Neuronal stem cell (in vitro differentiated cells): ENCODE data around the gene GMPS.

Experiments
- DNase-seq: peaks from one replicate; pipeline ENCODE4 v3.0.0-alpha.2; 2013; ENCODE audit warnings: low spot score
- H2AFZ ChIP-seq: one replicate; pipeline ENCODE4 v1.6.1; 2013; ENCODE audit warnings: mild to moderate bottlenecking, low read length, inconsistent platforms
- H2AK5ac ChIP-seq: 2 replicates; pipeline ENCODE4 v1.6.1; 2013; ENCODE audit warnings: low read depth, mild to moderate bottlenecking, inconsistent platforms, low read length, moderate library complexity, mixed read lengths
- H2BK120ac ChIP-seq: 2 replicates; pipeline ENCODE4 v1.6.1; 2013; ENCODE audit warnings: low read depth, mild to moderate bottlenecking, inconsistent platforms, low read length, moderate library complexity, mixed read lengths
- H2BK12ac ChIP-seq: one replicate; pipeline ENCODE4 v1.6.1; 2013; ENCODE audit warnings: low read length, inconsistent platforms
- H2BK15ac ChIP-seq: 2 replicates; pipeline ENCODE4 v1.6.1; 2013; ENCODE audit warnings: mild to moderate bottlenecking, low read length, inconsistent platforms, mixed read lengths
- H2BK5ac ChIP-seq: one replicate; pipeline ENCODE4 v1.6.1; 2013; ENCODE audit warnings: inconsistent platforms, mild to moderate bottlenecking, low read length, moderate library complexity
- H3K14ac ChIP-seq: one replicate; pipeline ENCODE4 v1.6.1; 2013; ENCODE audit warnings: low read length, inconsistent platforms
- H3K18ac ChIP-seq: 2 replicates; pipeline ENCODE4 v1.6.1; 2013; ENCODE audit warnings: low read length, inconsistent platforms
- H3K23ac ChIP-seq: 2 replicates; pipeline ENCODE4 v1.6.1; 2013; ENCODE audit warnings: low read depth, mild to moderate bottlenecking, mixed read lengths, low read length, inconsistent platforms; ENCODE audit not compliant: poor library complexity
- H3K27ac ChIP-seq: replicated peaks from 3 replicates; pipeline ENCODE4 v1.5.1; 2013; ENCODE audit warnings: low read length, inconsistent platforms
- H3K27me3 ChIP-seq, 3 experiments: 2 replicates each; pipeline ENCODE4 v1.6.1; 2013; ENCODE audit warnings: low read length in 3 of 3, mild to moderate bottlenecking in 2 of 3, inconsistent platforms in 1 of 3, low read depth in 1 of 3, mixed read lengths in 1 of 3, moderate library complexity in 1 of 3; ENCODE audit not compliant: control insufficient read depth in 3 of 3, insufficient read depth in 3 of 3
- H3K36me3 ChIP-seq, 2 donors: replicated peaks in 1 of 2; 2 replicates each; pipeline ENCODE4 v1.6.1; 2013; ENCODE audit warnings: low read length in 2 of 2; ENCODE audit not compliant: control insufficient read depth in 2 of 2, insufficient read depth in 2 of 2
- H3K4ac ChIP-seq: 2 replicates; pipeline ENCODE4 v1.6.1; 2013; ENCODE audit warnings: inconsistent platforms, mild to moderate bottlenecking, low read length, moderate library complexity
- H3K4me1 ChIP-seq, 2 donors: 1 replicate in 1 of 2; 2 replicates in 1 of 2; pipeline ENCODE4 v1.6.1; 2013; ENCODE audit warnings: low read length in 2 of 2, low read depth in 1 of 2; ENCODE audit not compliant: control insufficient read depth in 2 of 2, insufficient read depth in 1 of 2
- H3K4me2 ChIP-seq: one replicate; pipeline ENCODE4 v1.6.1; 2013; ENCODE audit warnings: mild to moderate bottlenecking, low read length, inconsistent platforms; ENCODE audit not compliant: insufficient read depth, poor library complexity, severe bottlenecking
- H3K4me3 ChIP-seq, 2 donors: 2 replicates each; pipeline ENCODE4 v1.5.1; 2013; ENCODE audit warnings: low read length in 2 of 2, mild to moderate bottlenecking in 2 of 2, inconsistent platforms in 1 of 2, moderate library complexity in 1 of 2
- H3K79me1 ChIP-seq: one replicate; pipeline ENCODE4 v1.6.1; 2013; ENCODE audit warnings: low read depth, mild to moderate bottlenecking, inconsistent platforms, low read length, moderate library complexity
- H3K9ac ChIP-seq: one replicate; pipeline ENCODE4 v1.6.1; 2013; ENCODE audit warnings: mild to moderate bottlenecking, low read depth, low read length, inconsistent platforms; ENCODE audit not compliant: poor library complexity
- H3K9me3 ChIP-seq, 2 donors: replicated peaks in 1 of 2; 2 replicates each; pipeline versions ENCODE3 to v1.6.1; 2013; ENCODE audit warnings: low read length in 2 of 2, mild to moderate bottlenecking in 2 of 2, inconsistent platforms in 1 of 2, low read depth in 1 of 2, mixed read lengths in 1 of 2, moderate library complexity in 1 of 2; ENCODE audit not compliant: control insufficient read depth in 2 of 2, insufficient read depth in 1 of 2
- H4K8ac ChIP-seq: one replicate; pipeline ENCODE4 v1.6.1; 2013; ENCODE audit warnings: low read depth, mild to moderate bottlenecking, inconsistent platforms, low read length, moderate library complexity
- H4K91ac ChIP-seq: one replicate; pipeline ENCODE4 v1.6.1; 2013; ENCODE audit warnings: low read length, low read depth, mild to moderate bottlenecking, inconsistent platforms; ENCODE audit not compliant: poor library complexity
- WGBS, 2 donors: extraction: QIAGEN DNeasy Blood & Tissue Kit; methylation state at CpG; one replicate each; pipeline ENCODE4 v1.1.7; 2013; ENCODE audit warnings: missing lambda C conversion rate in 2 of 2, mixed read lengths in 1 of 2; ENCODE audit not compliant: insufficient read length in 2 of 2, insufficient replicate concordance in 1 of 2; ENCODE audit errors: extremely low coverage in 2 of 2; 5-methylcytosine and 5-hydroxymethylcytosine counted together

The GMPS gene

DNA sequence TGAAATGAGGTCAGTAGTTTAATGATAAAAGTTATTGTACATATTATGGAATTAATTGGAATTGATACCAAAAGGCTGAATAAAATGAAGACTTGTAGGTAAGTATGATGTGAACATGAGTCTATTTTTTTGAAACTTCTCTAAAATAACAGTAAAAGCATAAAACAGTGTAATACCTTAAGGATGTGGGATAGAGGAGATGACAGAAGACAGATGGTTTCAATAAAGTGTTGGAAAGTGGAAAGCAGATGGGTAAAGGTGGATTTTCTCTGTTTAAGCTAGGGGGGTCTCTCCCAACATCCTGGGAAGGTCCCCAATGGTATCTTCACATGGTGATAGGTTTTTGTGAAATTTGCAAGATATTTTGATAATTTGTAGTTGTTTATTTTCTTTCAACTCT lies 41.6 kb downstream of the GMPS start:
- Histone ChIP-seq H3K4me1 (no peaks in the 10 kb centered on the region), H3K79me1 (no peaks in the 10 kb centered on the region), H2BK12ac (no peak overlapping the region), H3K4ac (no peak overlapping the region), H3K18ac (no peak overlapping the region), H3K27me3 (no peaks in the 10 kb centered on the region), H2BK5ac (no peak overlapping the region), H2AK5ac (no peak overlapping the region), H3K36me3 (peaks cover 8 to 99% of the 10 kb centered on the region in 2 donors), H2BK120ac (no peak overlapping the region), H2BK15ac (no peak overlapping the region), H4K91ac (no peak overlapping the region), H3K4me3 (no peak overlapping the region), H3K27ac (no peak overlapping the region), H2AFZ (no peak overlapping the region), H3K9ac (no peak overlapping the region), H3K14ac (no peak overlapping the region), H3K9me3 (no peaks in the 10 kb centered on the region), H4K8ac (no peak overlapping the region), H3K23ac (no peak overlapping the region), H3K4me2 (no peak overlapping the region)
- DNase-seq, result no peak

DNA sequence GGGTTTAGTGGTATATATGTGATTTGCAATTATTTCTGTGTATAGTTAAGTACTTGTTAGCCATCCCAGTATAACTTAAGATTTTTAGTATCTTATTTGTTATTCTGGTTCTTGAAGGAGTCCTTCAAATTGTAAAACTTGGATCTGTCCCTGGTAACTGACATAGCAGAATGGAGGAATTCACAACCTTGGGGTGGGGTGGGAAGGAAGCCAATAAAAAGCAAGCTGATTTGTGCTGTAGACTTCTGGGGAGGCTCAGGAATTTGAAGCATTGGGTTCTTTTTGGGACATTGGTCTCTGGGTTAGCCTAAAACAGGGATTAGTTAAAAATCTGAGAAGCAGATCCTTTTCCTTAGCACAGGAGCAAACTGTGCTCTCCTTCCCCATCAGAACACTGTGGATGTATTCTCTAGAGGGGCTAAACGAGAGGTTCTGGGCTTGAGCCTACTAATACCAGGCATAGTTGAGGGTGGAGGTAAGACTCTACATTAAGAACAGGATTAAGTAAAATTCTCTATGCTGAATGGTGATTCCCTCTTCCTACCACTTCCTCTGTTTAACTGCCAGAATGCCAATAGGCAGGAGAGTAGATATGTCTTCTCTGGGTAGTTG lies 42.2 kb downstream of the GMPS start:
- no peak for DNase-seq
- WGBS, 2 donors, result no CpG with 5 or more reads among the region's 1 CpG

DNA sequence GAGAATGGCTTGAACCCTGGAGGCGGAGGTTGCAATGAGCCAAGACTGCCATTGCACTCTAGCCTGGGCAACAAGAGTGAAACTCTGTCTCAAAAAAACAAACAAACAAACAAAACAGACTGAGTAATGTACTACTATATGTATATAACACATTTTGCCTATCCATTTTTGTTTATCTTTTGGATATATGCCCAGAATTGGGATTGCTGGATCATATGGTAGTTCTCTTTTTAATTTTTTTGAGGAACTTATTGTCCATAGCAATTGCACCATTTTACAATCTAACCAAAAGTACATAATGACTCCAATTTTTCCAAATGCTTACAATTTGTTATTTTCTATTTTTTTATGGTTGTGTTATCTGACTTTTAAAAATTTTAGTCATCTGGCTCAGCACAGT lies 47.3 kb downstream of the GMPS start:
- no peak overlapping the region for H4K91ac ChIP-seq
- no peak for DNase-seq
- no peak overlapping the region for H3K23ac ChIP-seq
- no peak overlapping the region for H2BK15ac ChIP-seq
- H3K4ac ChIP-seq, result no peak overlapping the region
- no peaks in the 10 kb centered on the region for H3K27me3 ChIP-seq
- no peak overlapping the region for H3K14ac ChIP-seq
- H3K79me1 ChIP-seq, result no peaks in the 10 kb centered on the region
- H3K27ac ChIP-seq, result no peak overlapping the region
- H3K36me3 ChIP-seq, result peaks cover 8 to 99% of the 10 kb centered on the region in 2 donors
- no peak overlapping the region for H2BK120ac ChIP-seq
- no peak overlapping the region for H3K9ac ChIP-seq
- no peak overlapping the region for H2BK5ac ChIP-seq
- no peak overlapping the region for H2AK5ac ChIP-seq
- no peak overlapping the region for H2AFZ ChIP-seq
- no peaks in the 10 kb centered on the region for H3K9me3 ChIP-seq
- H3K4me2 ChIP-seq, result no peak overlapping the region
- no peak overlapping the region for H2BK12ac ChIP-seq
- H3K4me1 ChIP-seq, result no peaks in the 10 kb centered on the region
- no peak overlapping the region for H4K8ac ChIP-seq
- no CpG with 5 or more reads among the region's 1 CpG for WGBS, 2 donors
- no peak overlapping the region for H3K4me3 ChIP-seq
- H3K18ac ChIP-seq, result no peak overlapping the region

More for the DNA sequence above, 42.2 kb downstream of the GMPS start:
- H3K9me3 ChIP-seq, result no peaks in the 10 kb centered on the region
- H3K18ac ChIP-seq, result no peak overlapping the region
- H3K23ac ChIP-seq, result no peak overlapping the region
- H2AK5ac ChIP-seq, result no peak overlapping the region
- no peak overlapping the region for H4K91ac ChIP-seq
- no peaks in the 10 kb centered on the region for H3K4me1 ChIP-seq
- no peaks in the 10 kb centered on the region for H3K27me3 ChIP-seq
- no peak overlapping the region for H4K8ac ChIP-seq
- H3K4me2 ChIP-seq, result no peak overlapping the region
- H3K9ac ChIP-seq, result no peak overlapping the region
- no peak overlapping the region for H2BK12ac ChIP-seq
- H2BK5ac ChIP-seq, result no peak overlapping the region
- H3K4me3 ChIP-seq, result no peak overlapping the region
- no peak overlapping the region for H3K27ac ChIP-seq
- H2AFZ ChIP-seq, result no peak overlapping the region
- no peak overlapping the region for H3K4ac ChIP-seq
- H3K36me3 ChIP-seq, result peaks cover 12 to 99% of the 10 kb centered on the region in 2 donors
- no peaks in the 10 kb centered on the region for H3K79me1 ChIP-seq
- no peak overlapping the region for H2BK120ac ChIP-seq
- H2BK15ac ChIP-seq, result no peak overlapping the region
- no peak overlapping the region for H3K14ac ChIP-seq

DNA sequence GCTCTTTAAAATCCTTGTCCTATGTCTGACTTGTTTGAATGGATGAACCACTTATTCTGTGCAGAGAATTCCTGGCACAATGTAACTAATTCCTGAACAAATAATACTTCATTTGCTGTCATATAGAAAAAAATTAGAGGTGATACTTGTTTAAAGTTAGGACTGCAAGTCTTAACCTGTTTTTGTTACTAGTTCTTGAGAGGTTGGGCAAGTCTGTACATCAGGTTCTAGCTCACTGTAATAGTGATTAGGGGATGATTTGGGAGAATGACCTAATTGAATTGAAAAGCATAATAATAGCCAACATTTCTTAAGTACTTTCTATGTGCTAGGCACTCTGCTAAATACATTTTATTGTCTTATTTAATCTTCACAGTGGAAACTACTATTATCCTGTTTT lies 49.3 kb downstream of the GMPS start:
- peaks cover 8 to 100% of the 10 kb centered on the region in 2 donors for H3K36me3 ChIP-seq

More for the DNA sequence above, 49.3 kb downstream of the GMPS start:
- Histone ChIP-seq H3K23ac (no peak overlapping the region), H3K4me3 (no peak overlapping the region), H3K79me1 (no peaks in the 10 kb centered on the region), H2AFZ (no peak overlapping the region), H3K4me2 (no peak overlapping the region), H3K27me3 (no peaks in the 10 kb centered on the region), H2BK15ac (no peak overlapping the region), H3K9me3 (no peaks in the 10 kb centered on the region), H3K4ac (no peak overlapping the region), H2BK12ac (no peak overlapping the region), H2BK5ac (no peak overlapping the region), H3K27ac (no peak overlapping the region), H2BK120ac (no peak overlapping the region), H3K9ac (no peak overlapping the region), H3K18ac (no peak overlapping the region), H4K91ac (no peak overlapping the region), H3K14ac (no peak overlapping the region), H4K8ac (no peak overlapping the region), H2AK5ac (no peak overlapping the region), H3K4me1 (no peaks in the 10 kb centered on the region)
- DNase-seq, result no peak
